Fibroblast of mammary gland (primary cell): ENCODE data around the gene PRDM16.

ENCODE experiments used
- DNase-seq: peaks from one replicate; pipeline ENCODE4 v3.0.0-alpha.2; 2010; ENCODE audit warnings: low read depth
- H3K4me3 ChIP-seq: 2 replicates; pipeline ENCODE4 v1.5.1; 2011; ENCODE audit warnings: low read depth, mild to moderate bottlenecking, low read length, moderate library complexity; ENCODE audit not compliant: control insufficient read depth
- CTCF ChIP-seq: conservative IDR thresholded peaks from 2 replicates; pipeline ENCODE4 v1.5.1; 2011; ENCODE audit warnings: low read depth, low read length, inconsistent platforms; ENCODE audit not compliant: control insufficient read depth, insufficient read depth

PRDM16 gene

GRCh38 chr1:3481046-3481445 is 412.0 kb downstream of the PRDM16 start:
- no peak overlapping the region for H3K4me3 ChIP-seq
- TF ChIP-seq CTCF: no peak
- no peak for DNase-seq

- H3K4me3 ChIP-seq: no peak overlapping the region
These were observed 412.9 kb downstream of the PRDM16 start for GRCh38 chr1:3481836-3482375.

GRCh38 chr1:3482378-3482849 is 413.4 kb downstream of the PRDM16 start:
- peak; percentile 29 for DNase-seq
- no peak for TF ChIP-seq CTCF
- H3K4me3 ChIP-seq: no peak overlapping the region

More at GRCh38 chr1:3481836-3482375, 412.9 kb downstream of the PRDM16 start:
- no peak for DNase-seq
- no peak for TF ChIP-seq CTCF

- no peak for TF ChIP-seq CTCF
- DNase-seq: no peak
- H3K4me3 ChIP-seq: no peak overlapping the region
These were observed 414.4 kb downstream of the PRDM16 start for GRCh38 chr1:3483380-3483779.

GRCh38 chr1:3483801-3484444 is 414.9 kb downstream of the PRDM16 start:
- peak; percentile 4 for DNase-seq
- peak; percentile 67 for TF ChIP-seq CTCF
- H3K4me3 ChIP-seq: no peak overlapping the region

GRCh38 chr1:3485016-3485415 is 416.0 kb downstream of the PRDM16 start:
- DNase-seq: no peak
- TF ChIP-seq CTCF: no peak
- H3K4me3 ChIP-seq: no peak overlapping the region
